WTC11 (cell line): ENCODE measurements around the gene AIG1.

Experiments used
- ESRRA ChIP-seq: sonication (generic); formaldehyde crosslinking; IDR thresholded peaks from 2 replicates; pipeline ENCODE4 v1.8.1; 2022; ENCODE audit warnings: mild to moderate bottlenecking, missing genetic modification reagents, borderline replicate concordance
- NFE2L1 ChIP-seq: sonication (generic); formaldehyde crosslinking; IDR thresholded peaks from 2 replicates; pipeline ENCODE4 v1.8.1; 2023; ENCODE audit warnings: missing genetic modification reagents
- ZNF263 ChIP-seq: sonication (generic); formaldehyde crosslinking; IDR thresholded peaks from 2 replicates; pipeline ENCODE4 v1.8.1; 2022; ENCODE audit warnings: low read depth, mild to moderate bottlenecking, moderate library complexity, missing genetic modification reagents
- ZNF416 ChIP-seq: fragments of 250-450 bp; sonication (Bioruptor Pico); IDR thresholded peaks from 2 replicates; pipeline ENCODE4 v1.9.0; 2021; ENCODE audit warnings: mild to moderate bottlenecking, inconsistent platforms
- TF ChIP-seq, protein P1 (sequence below): fragments of 200-600 bp; IDR thresholded peaks from 2 replicates; pipeline ENCODE4 v1.8.0; 2022; ENCODE audit warnings: antibody characterized with exemption
- TF ChIP-seq, protein P2 (sequence below): sonication (generic); formaldehyde crosslinking; IDR thresholded peaks from 2 replicates; pipeline ENCODE4 v1.8.1; 2023; ENCODE audit warnings: mild to moderate bottlenecking, missing genetic modification reagents, moderate library complexity
- TF ChIP-seq, protein P3 (sequence below): sonication (generic); formaldehyde crosslinking; IDR thresholded peaks from 2 replicates; pipeline ENCODE4 v1.8.0; 2022; ENCODE audit warnings: mild to moderate bottlenecking, missing genetic modification reagents

DNA sequence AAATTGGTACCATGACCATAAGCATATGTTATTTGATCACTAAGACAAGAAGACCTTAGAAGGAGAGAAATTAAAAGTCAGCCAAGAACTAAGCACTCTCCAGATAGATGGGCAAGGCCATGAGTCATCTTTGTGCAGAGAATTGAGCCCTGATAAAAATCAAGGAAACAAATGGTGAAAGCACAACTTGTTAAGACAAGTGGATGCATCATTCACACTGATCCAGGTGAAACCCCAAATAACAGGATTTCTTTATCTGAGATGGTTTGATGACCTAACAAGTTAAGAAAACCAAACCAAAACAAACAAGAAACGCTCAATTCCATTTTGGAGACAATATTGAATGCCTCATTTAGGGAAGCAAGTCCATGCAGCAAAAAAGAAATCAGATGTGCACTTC lies 268.2 kb downstream of the AIG1 start:
- TF ChIP-seq, protein P1, sequence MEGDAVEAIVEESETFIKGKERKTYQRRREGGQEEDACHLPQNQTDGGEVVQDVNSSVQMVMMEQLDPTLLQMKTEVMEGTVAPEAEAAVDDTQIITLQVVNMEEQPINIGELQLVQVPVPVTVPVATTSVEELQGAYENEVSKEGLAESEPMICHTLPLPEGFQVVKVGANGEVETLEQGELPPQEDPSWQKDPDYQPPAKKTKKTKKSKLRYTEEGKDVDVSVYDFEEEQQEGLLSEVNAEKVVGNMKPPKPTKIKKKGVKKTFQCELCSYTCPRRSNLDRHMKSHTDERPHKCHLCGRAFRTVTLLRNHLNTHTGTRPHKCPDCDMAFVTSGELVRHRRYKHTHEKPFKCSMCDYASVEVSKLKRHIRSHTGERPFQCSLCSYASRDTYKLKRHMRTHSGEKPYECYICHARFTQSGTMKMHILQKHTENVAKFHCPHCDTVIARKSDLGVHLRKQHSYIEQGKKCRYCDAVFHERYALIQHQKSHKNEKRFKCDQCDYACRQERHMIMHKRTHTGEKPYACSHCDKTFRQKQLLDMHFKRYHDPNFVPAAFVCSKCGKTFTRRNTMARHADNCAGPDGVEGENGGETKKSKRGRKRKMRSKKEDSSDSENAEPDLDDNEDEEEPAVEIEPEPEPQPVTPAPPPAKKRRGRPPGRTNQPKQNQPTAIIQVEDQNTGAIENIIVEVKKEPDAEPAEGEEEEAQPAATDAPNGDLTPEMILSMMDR: no peak
- TF ChIP-seq, protein P2, sequence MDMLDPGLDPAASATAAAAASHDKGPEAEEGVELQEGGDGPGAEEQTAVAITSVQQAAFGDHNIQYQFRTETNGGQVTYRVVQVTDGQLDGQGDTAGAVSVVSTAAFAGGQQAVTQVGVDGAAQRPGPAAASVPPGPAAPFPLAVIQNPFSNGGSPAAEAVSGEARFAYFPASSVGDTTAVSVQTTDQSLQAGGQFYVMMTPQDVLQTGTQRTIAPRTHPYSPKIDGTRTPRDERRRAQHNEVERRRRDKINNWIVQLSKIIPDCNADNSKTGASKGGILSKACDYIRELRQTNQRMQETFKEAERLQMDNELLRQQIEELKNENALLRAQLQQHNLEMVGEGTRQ (CRISPR knock-in tag): no peak
- no peak for TF ChIP-seq ESRRA
- no peak for TF ChIP-seq ZNF416 (CRISPR knock-in tag)
- no peak for TF ChIP-seq ZNF263 (CRISPR knock-in tag)
- TF ChIP-seq, protein P3, sequence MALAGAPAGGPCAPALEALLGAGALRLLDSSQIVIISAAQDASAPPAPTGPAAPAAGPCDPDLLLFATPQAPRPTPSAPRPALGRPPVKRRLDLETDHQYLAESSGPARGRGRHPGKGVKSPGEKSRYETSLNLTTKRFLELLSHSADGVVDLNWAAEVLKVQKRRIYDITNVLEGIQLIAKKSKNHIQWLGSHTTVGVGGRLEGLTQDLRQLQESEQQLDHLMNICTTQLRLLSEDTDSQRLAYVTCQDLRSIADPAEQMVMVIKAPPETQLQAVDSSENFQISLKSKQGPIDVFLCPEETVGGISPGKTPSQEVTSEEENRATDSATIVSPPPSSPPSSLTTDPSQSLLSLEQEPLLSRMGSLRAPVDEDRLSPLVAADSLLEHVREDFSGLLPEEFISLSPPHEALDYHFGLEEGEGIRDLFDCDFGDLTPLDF: no peak
- no peak for TF ChIP-seq NFE2L1 (CRISPR knock-in tag)
